ENCODE data around the gene EXOC3L2. TPM values are rescaled to one million over a fixed set of nuclear protein-coding genes. Genes with fewer than 3 reads are reported as not detected.
"Not testable (repeated sequence)": the region's sequence is repeated elsewhere in the genome, so short reads cannot be mapped to it uniquely, and the experiment has no call there.

The EXOC3L2 gene
- total RNA-seq, 1 experiment from 2014 or later = 0.61 TPM

- no peaks in the 10 kb centered on the region for H3K4me1 ChIP-seq (ENCODE audit: insufficient read depth, low read length)
- no peak overlapping the region for H3K27ac Mint-ChIP-seq
- no peak overlapping the region for H3K9ac ChIP-seq (ENCODE audit: extremely low read depth, insufficient read length, low read length)
- no peak overlapping the region for H2BK15ac ChIP-seq (ENCODE audit: low read depth, low read length)
- no peak overlapping the region for H2AFZ ChIP-seq (ENCODE audit: low read length)
- peaks cover 0 to 4% of the 10 kb centered on the region in 2 experiments; a peak in 2 of 4 replicates for H3K4me1 Mint-ChIP-seq
- no peak overlapping the region for H4K91ac ChIP-seq (ENCODE audit: insufficient read length, low read depth, low read length)
- TF ChIP-seq, protein P1, sequence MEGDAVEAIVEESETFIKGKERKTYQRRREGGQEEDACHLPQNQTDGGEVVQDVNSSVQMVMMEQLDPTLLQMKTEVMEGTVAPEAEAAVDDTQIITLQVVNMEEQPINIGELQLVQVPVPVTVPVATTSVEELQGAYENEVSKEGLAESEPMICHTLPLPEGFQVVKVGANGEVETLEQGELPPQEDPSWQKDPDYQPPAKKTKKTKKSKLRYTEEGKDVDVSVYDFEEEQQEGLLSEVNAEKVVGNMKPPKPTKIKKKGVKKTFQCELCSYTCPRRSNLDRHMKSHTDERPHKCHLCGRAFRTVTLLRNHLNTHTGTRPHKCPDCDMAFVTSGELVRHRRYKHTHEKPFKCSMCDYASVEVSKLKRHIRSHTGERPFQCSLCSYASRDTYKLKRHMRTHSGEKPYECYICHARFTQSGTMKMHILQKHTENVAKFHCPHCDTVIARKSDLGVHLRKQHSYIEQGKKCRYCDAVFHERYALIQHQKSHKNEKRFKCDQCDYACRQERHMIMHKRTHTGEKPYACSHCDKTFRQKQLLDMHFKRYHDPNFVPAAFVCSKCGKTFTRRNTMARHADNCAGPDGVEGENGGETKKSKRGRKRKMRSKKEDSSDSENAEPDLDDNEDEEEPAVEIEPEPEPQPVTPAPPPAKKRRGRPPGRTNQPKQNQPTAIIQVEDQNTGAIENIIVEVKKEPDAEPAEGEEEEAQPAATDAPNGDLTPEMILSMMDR (conservative IDR thresholded peaks at IDR 0.05) = no peak
- no peak overlapping the region for H3K4me3 Mint-ChIP-seq
- H3K27me3 Mint-ChIP-seq (ENCODE audit: low read depth) = no peaks in the 10 kb centered on the region
- no peaks in the 10 kb centered on the region for H3K23me2 ChIP-seq (ENCODE audit: insufficient read length, low read depth, low read length, poor library complexity, severe bottlenecking)
- H3K9me3 ChIP-seq (ENCODE audit: control insufficient read depth, low read depth, low read length) = no peaks in the 10 kb centered on the region
- no peak overlapping the region for H3K4me2 ChIP-seq (ENCODE audit: insufficient read depth, insufficient read length, low read length)
- no peaks in the 10 kb centered on the region for H4K20me1 ChIP-seq (ENCODE audit: control insufficient read depth, insufficient read depth, insufficient read length)
- DNase-seq = no peak
- no peak overlapping the region for H2AK5ac ChIP-seq (ENCODE audit: insufficient read length, low read length)
- no peak overlapping the region for H3K56ac ChIP-seq (ENCODE audit: insufficient read length, low read depth, low read length)
- no peak overlapping the region for H2BK5ac ChIP-seq (ENCODE audit: insufficient read length, low read length)
- H2BK120ac ChIP-seq (ENCODE audit: low read depth, low read length, poor library complexity, severe bottlenecking) = no peak overlapping the region
- H3K27me3 ChIP-seq (ENCODE audit: insufficient read depth, low read length) = no peaks in the 10 kb centered on the region
- no peak overlapping the region for H3K27ac ChIP-seq (ENCODE audit: insufficient read length, low read depth, low read length)
- H3K79me2 ChIP-seq (ENCODE audit: insufficient read depth, low read length) = no peaks in the 10 kb centered on the region
- no peak overlapping the region for H4K5ac ChIP-seq (ENCODE audit: insufficient read length, low read depth, low read length)
- no peak overlapping the region for H4K8ac ChIP-seq (replicated peaks; ENCODE audit: insufficient read length, low read depth, low read length)
- H3K36me3 Mint-ChIP-seq (ENCODE audit: insufficient read depth in 1 of 3, low read depth in 3 of 3) = peaks cover 6 to 57% (median 46%) of the 10 kb centered on the region in 3 experiments; a peak in 6 of 7 replicates
- H3K14ac ChIP-seq (ENCODE audit: insufficient read depth, low read length) = no peak overlapping the region
- WGBS (ENCODE audit: extremely low coverage, insufficient read length, low lambda C conversion rate) = no CpG with 5 or more reads among the region's 21 CpGs
- H2BK20ac ChIP-seq (ENCODE audit: low read depth, low read length, poor library complexity, severe bottlenecking) = no peak overlapping the region
- no peaks in the 10 kb centered on the region for H3K9me3 Mint-ChIP-seq
- H3K23ac ChIP-seq (ENCODE audit: insufficient read length, low read depth, low read length) = no peak overlapping the region
- no peak overlapping the region for H3K4ac ChIP-seq (ENCODE audit: low read depth, low read length)
- no peaks in the 10 kb centered on the region for H3K79me1 ChIP-seq (ENCODE audit: insufficient read depth, low read depth, low read length, poor library complexity, severe bottlenecking)
- H3T11ph ChIP-seq (ENCODE audit: low read length) = no peak overlapping the region
- H2BK12ac ChIP-seq (ENCODE audit: insufficient read length, low read depth, low read length) = no peak overlapping the region
- no peak overlapping the region for H3K18ac ChIP-seq (ENCODE audit: insufficient read length, low read depth, low read length)
These were observed 26.0 kb upstream of the EXOC3L2 start for GRCh38 chr19:45271098-45271734.

DNA sequence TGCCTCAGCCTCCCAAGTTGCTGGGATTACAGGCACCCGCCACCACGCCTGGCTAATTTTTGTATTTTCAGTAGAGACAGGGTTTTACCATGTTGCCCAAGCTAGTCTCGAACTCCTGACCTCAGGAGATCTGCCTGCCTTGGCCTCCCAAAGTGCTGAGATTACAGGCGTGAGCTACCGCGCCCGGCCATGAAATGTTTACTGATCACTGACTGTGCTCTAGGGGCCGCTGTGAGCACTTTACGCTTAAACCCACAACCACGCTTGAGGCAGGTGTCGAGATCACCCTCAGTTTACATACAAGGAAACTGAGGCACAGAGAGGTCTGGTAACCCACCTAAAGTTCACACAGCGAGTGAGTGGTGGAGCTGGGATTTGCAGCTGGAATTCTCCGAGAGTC, 24.7 kb upstream of the EXOC3L2 start:
- not testable (repeated sequence) for H2BK120ac ChIP-seq (ENCODE audit: low read depth, low read length, poor library complexity, severe bottlenecking)

More for the DNA sequence above, 24.7 kb upstream of the EXOC3L2 start:
- WGBS (ENCODE audit: extremely low coverage, insufficient read length, low lambda C conversion rate) = no CpG with 5 or more reads among the region's 13 CpGs
- H3K27ac Mint-ChIP-seq; H3K9me3 ChIP-seq (ENCODE audit: control insufficient read depth, low read depth, low read length); H3K23me2 ChIP-seq (ENCODE audit: insufficient read length, low read depth, low read length, poor library complexity, severe bottlenecking); H3K9ac ChIP-seq (ENCODE audit: extremely low read depth, insufficient read length, low read length); H2AFZ ChIP-seq (ENCODE audit: low read length); H2BK15ac ChIP-seq (ENCODE audit: low read depth, low read length); H2BK5ac ChIP-seq (ENCODE audit: insufficient read length, low read length); H3K79me1 ChIP-seq (ENCODE audit: insufficient read depth, low read depth, low read length, poor library complexity, severe bottlenecking); H3K9me3 Mint-ChIP-seq; H3K4me2 ChIP-seq (ENCODE audit: insufficient read depth, insufficient read length, low read length); H4K5ac ChIP-seq (ENCODE audit: insufficient read length, low read depth, low read length); H3K14ac ChIP-seq (ENCODE audit: insufficient read depth, low read length); H3K23ac ChIP-seq (ENCODE audit: insufficient read length, low read depth, low read length); H3K4me1 Mint-ChIP-seq; H3K18ac ChIP-seq (ENCODE audit: insufficient read length, low read depth, low read length); H3K4me1 ChIP-seq (ENCODE audit: insufficient read depth, low read length); H2BK12ac ChIP-seq (ENCODE audit: insufficient read length, low read depth, low read length); H4K8ac ChIP-seq (replicated peaks; ENCODE audit: insufficient read length, low read depth, low read length); H4K20me1 ChIP-seq (ENCODE audit: control insufficient read depth, insufficient read depth, insufficient read length); H3K4ac ChIP-seq (ENCODE audit: low read depth, low read length); DNase-seq; H3K27ac ChIP-seq (ENCODE audit: insufficient read length, low read depth, low read length); H4K91ac ChIP-seq (ENCODE audit: insufficient read length, low read depth, low read length); H2AK5ac ChIP-seq (ENCODE audit: insufficient read length, low read length); H3K27me3 ChIP-seq (ENCODE audit: insufficient read depth, low read length); H3K56ac ChIP-seq (ENCODE audit: insufficient read length, low read depth, low read length); H3K27me3 Mint-ChIP-seq (ENCODE audit: low read depth); H2BK20ac ChIP-seq (ENCODE audit: low read depth, low read length, poor library complexity, severe bottlenecking); H3K4me3 Mint-ChIP-seq; H3K79me2 ChIP-seq (ENCODE audit: insufficient read depth, low read length); H3T11ph ChIP-seq (ENCODE audit: low read length): not testable (repeated sequence)
- H3K36me3 Mint-ChIP-seq (ENCODE audit: insufficient read depth in 1 of 3, low read depth in 3 of 3) = peaks cover 5 to 60% (median 44%) of the 10 kb centered on the region in 3 experiments; a peak in 6 of 7 replicates

All from H9 (cell line).